Parathyroid adenoma (tissue), 2 donors: ENCODE measurements around the gene KIRREL3.

ENCODE experiments used
- H2AFZ ChIP-seq: fragments of 300-600 bp; sonication (generic); one replicate; pipeline ENCODE4 v1.7.0; 2017; ENCODE audit warnings: antibody characterized with exemption, mild to moderate bottlenecking
- H3K27ac ChIP-seq: fragments of 300-600 bp; sonication (generic); one replicate; pipeline ENCODE4 v1.7.0; 2017
- H3K27me3 ChIP-seq: fragments of 300-600 bp; sonication (generic); one replicate; pipeline ENCODE4 v1.7.0; 2017; ENCODE audit warnings: low read length; ENCODE audit not compliant: control insufficient read depth, insufficient read depth
- H3K36me3 ChIP-seq: fragments of 300-600 bp; sonication (generic); one replicate; pipeline ENCODE4 v1.7.0; 2017; ENCODE audit warnings: low read length; ENCODE audit not compliant: control insufficient read depth, insufficient read depth
- H3K4me1 ChIP-seq: fragments of 300-600 bp; sonication (generic); one replicate; pipeline ENCODE4 v1.7.0; 2017; ENCODE audit warnings: control low read depth
- H3K4me2 ChIP-seq: fragments of 300-600 bp; sonication (generic); one replicate; pipeline ENCODE4 v1.7.0; 2017; ENCODE audit warnings: low read length
- H3K4me3 ChIP-seq: fragments of 300-600 bp; sonication (generic); one replicate; pipeline ENCODE4 v1.7.0; 2017; ENCODE audit warnings: low read depth, low read length
- H3K79me2 ChIP-seq: fragments of 300-600 bp; sonication (generic); one replicate; pipeline ENCODE4 v1.7.0; 2017; ENCODE audit warnings: control low read depth
- H3K9ac ChIP-seq: fragments of 300-600 bp; sonication (generic); one replicate; pipeline ENCODE4 v1.7.0; 2017; ENCODE audit warnings: mild to moderate bottlenecking
- H3K9me3 ChIP-seq: fragments of 300-600 bp; sonication (generic); one replicate; pipeline ENCODE4 v1.7.0; 2017; ENCODE audit warnings: low read length; ENCODE audit not compliant: control insufficient read depth
- TF ChIP-seq, protein P1 (sequence below): fragments of 300-600 bp; sonication (generic); IDR thresholded peaks from one replicate; pipeline ENCODE4 v1.7.0; 2017; ENCODE audit warnings: antibody characterized with exemption, mild to moderate bottlenecking
- donor health status: primary hyperparathyroidism.

The KIRREL3 gene

DNA sequence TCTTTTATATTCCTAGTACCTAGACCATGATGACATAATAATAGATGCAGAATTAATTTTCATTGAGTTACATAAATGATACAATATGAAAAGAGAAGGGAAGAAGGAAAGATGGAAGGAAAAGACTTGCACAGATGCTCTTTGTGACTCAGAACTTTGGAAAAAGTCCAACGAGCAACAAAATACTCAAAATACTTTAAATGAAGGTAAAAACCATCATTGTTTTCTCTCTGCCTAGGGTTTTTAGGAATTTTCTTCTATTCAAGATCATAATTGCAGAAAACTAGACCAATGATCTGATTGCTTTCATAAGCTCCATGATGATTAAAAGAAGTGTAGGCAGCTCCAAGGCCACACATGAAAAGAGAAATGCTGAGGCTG is 276.9 kb downstream of the KIRREL3 start:
- Histone ChIP-seq H3K79me2 (no peaks in the 10 kb centered on the region), H3K9me3 (no peaks in the 10 kb centered on the region), H3K4me2 (no peak overlapping the region), H3K36me3 (no peaks in the 10 kb centered on the region), H3K4me3 (no peak overlapping the region), H3K9ac (no peak overlapping the region), H3K4me1 (peaks cover 2% of the 10 kb centered on the region), H2AFZ (no peak overlapping the region), H3K27me3 (no peaks in the 10 kb centered on the region), H3K27ac (no peak overlapping the region)
- TF ChIP-seq, protein P1, sequence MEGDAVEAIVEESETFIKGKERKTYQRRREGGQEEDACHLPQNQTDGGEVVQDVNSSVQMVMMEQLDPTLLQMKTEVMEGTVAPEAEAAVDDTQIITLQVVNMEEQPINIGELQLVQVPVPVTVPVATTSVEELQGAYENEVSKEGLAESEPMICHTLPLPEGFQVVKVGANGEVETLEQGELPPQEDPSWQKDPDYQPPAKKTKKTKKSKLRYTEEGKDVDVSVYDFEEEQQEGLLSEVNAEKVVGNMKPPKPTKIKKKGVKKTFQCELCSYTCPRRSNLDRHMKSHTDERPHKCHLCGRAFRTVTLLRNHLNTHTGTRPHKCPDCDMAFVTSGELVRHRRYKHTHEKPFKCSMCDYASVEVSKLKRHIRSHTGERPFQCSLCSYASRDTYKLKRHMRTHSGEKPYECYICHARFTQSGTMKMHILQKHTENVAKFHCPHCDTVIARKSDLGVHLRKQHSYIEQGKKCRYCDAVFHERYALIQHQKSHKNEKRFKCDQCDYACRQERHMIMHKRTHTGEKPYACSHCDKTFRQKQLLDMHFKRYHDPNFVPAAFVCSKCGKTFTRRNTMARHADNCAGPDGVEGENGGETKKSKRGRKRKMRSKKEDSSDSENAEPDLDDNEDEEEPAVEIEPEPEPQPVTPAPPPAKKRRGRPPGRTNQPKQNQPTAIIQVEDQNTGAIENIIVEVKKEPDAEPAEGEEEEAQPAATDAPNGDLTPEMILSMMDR = no peak

DNA sequence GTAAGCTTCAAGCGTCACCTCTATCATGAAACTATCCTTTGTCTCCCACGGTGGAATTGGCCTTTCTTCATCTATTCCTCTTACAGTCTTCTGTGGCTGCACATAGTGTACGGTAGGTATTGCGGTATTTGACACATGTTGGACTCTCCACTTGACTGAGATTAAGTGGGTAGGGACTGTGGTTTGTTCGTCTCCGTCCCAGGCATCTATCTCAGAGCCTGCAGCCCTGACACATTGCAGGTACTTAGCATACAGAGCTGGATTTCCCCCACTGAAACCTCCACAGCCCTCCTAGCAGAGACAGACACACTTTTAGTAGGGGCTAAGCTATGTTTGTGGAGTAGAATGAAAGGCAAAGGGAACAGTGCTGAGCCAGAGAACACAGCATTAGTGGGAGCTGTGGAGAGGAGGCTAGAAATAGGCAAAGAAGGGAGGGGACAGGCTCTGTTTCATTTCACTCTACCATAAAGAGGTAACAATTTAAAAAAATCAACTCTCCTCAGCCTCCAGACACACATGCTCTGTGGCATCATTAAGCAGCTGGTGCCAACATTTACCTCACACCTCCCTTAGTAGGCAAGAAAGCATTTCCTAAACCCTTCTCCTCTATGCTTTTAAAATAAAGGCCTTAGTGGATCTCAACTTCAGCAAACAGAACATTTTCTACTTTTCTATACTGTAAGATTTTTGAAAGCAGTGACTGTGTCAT is 277.5 kb downstream of the KIRREL3 start:
- Histone ChIP-seq H3K4me3 (no peak overlapping the region), H3K9me3 (no peaks in the 10 kb centered on the region), H3K36me3 (no peaks in the 10 kb centered on the region), H3K27me3 (no peaks in the 10 kb centered on the region), H2AFZ (no peak overlapping the region), H3K27ac (no peak overlapping the region), H3K9ac (no peak overlapping the region), H3K4me1 (peaks cover 2% of the 10 kb centered on the region), H3K4me2 (no peak overlapping the region), H3K79me2 (no peaks in the 10 kb centered on the region)
- TF ChIP-seq, protein P1 = no peak

DNA sequence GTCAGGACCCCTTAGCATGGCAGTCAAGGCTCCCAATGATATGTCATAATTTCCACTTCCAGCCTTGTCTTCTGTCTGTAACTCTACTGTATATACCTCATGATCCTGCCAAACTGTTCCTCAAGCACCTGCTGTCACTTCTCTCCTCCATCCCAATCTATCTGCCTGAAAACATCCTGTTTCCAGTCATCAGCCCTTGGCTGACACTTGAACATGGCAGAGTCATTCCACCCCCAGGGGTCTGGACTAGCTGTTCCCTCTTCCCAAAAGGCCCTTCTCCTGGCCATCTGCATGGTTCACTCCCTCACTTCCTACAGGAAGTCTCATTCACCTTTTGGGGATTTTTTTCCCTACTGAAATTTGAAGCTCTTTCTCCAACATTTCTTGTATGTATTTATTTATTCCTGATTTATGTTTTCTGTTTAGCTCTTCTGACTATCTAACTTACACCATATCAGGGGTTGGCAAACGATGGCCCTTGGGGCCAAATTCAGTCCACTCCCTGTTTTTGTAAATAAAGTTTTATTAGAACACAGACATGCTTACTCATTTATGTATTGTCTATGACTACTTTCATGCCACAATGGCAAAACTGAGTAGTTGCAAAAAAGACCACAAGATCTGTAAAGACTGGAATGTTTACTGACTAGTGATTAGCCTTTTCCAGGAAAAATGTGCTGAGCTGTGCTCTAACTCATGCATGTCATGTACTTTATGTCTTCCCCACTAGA is 278.4 kb downstream of the KIRREL3 start:
- peaks cover 2% of the 10 kb centered on the region for H3K4me1 ChIP-seq
- no peaks in the 10 kb centered on the region for H3K27me3 ChIP-seq
- H2AFZ ChIP-seq = no peak overlapping the region
- H3K9ac ChIP-seq = no peak overlapping the region
- TF ChIP-seq, protein P1 = no peak
- no peaks in the 10 kb centered on the region for H3K36me3 ChIP-seq
- H3K27ac ChIP-seq = no peak overlapping the region
- H3K79me2 ChIP-seq = no peaks in the 10 kb centered on the region
- no peak overlapping the region for H3K4me3 ChIP-seq
- no peaks in the 10 kb centered on the region for H3K9me3 ChIP-seq
- no peak overlapping the region for H3K4me2 ChIP-seq

GRCh38 chr11:126720539-126721235 is 279.9 kb downstream of the KIRREL3 start:
- no peaks in the 10 kb centered on the region for H3K79me2 ChIP-seq
- no peaks in the 10 kb centered on the region for H3K36me3 ChIP-seq
- no peaks in the 10 kb centered on the region for H3K4me1 ChIP-seq
- no peaks in the 10 kb centered on the region for H3K27me3 ChIP-seq
- H3K9me3 ChIP-seq = no peaks in the 10 kb centered on the region
- H3K4me3 ChIP-seq = no peak overlapping the region
- H3K27ac ChIP-seq = no peak overlapping the region
- H3K9ac ChIP-seq = no peak overlapping the region
- H3K4me2 ChIP-seq = no peak overlapping the region
- TF ChIP-seq, protein P1 = no peak
- no peak overlapping the region for H2AFZ ChIP-seq
